GM19395 (cell line): Measurements from ENCODE around the gene METTL16.
"Not testable (repeated sequence)": the region's sequence is repeated elsewhere in the genome, so short reads cannot be mapped to it uniquely, and the experiment has no call there.

ENCODE experiments used
- ATAC-seq: cut with Tn5 transposase; IDR thresholded peaks from one replicate; pipeline ENCODE4 v1.9.1; 2021; ENCODE audit warnings: mild to moderate bottlenecking, moderate library complexity; ENCODE audit not compliant: unreplicated experiment

Gene METTL16

DNA sequence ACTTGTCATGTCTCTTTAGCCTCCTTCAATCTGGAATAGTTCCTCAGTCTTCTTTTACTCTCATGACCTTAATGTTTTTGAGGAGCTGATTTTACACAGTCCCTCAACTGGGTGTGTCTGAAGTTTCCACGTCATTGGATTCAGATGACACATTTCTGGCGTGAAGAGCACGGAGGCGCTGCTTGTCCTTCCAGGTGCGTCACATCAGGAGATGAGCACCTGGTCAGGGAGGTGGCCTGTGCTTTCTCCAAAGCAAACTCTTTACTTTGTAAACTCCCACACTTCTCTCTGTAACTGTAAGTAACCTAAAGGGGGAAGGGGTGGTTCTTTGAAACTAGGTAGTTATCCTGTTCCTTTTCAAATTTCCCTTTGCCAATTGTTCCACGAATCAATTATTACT, 58.4 kb downstream of the METTL16 start:
- no peak for ATAC-seq

DNA sequence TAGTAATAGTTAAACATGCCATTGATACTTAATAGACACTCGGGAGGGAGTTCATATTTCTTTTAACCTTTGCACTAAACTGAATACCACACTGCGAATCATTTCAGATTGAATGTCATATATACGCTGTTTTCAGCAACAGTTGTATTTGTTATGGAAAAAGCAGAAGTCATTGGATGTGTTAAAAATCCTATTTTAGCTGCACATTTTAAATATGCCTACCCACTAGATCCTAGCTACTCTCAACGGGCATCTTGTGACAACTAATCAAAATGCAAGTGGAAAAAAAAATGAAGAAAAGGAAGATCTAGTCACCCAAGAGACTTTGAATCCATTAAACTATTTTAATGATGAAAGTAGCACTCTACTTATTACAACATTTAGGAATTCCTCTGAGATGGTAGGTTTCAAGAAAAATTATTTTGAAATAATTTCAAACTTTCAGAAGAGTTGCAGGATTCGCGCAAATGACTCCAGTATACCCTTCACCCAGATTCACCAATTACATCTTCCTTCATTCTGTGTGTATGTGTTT, 59.4 kb downstream of the METTL16 start:
- no peak for ATAC-seq

GRCh38 chr17:2450016-2450650, 61.6 kb downstream of the METTL16 start:
- no peak for ATAC-seq

GRCh38 chr17:2449486-2449885, 62.2 kb downstream of the METTL16 start:
- ATAC-seq = no peak

DNA sequence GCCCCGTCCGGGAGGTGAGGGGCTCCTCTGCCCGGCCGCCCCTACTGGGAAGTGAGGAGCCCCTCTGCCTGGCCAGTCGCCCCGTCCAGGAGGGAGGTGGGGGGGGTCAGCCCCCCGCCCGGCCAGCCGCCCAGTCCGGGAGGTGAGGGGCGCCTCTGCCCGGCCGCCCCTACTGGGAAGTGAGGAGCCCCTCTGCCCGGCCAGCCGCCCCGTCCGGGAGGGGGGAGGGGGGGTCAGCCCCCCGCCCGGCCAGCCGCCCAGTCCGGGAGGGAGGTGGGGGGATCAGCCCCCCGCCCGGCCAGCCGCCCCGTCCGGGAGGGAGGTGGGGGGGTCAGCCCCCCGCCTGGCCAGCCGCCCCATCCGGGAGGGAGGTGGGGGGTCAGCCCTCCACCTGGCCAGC, 64.2 kb downstream of the METTL16 start:
- not testable (repeated sequence) for ATAC-seq

- no peak for ATAC-seq
These were observed 66.0 kb downstream of the METTL16 start for GRCh38 chr17:2445638-2446037.

DNA sequence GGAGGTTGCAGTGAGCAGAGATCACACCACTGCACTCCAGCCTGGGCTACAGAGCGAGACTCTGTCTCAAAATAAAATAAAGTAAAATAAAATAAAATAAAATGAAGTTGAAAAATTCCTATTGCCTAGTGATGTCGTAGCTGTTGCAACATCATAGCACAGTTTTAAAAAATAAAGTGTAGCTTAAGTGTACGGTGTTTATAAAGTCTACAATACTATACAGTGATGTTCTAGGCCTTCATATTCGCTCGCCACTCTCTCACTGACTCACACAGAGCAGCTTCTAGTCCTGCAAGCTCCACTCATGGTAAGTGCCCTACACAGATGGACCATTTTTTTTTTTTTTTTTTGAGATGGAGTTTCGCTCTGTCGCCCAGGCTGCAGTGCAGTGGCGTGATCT, 67.3 kb downstream of the METTL16 start:
- no peak for ATAC-seq

DNA sequence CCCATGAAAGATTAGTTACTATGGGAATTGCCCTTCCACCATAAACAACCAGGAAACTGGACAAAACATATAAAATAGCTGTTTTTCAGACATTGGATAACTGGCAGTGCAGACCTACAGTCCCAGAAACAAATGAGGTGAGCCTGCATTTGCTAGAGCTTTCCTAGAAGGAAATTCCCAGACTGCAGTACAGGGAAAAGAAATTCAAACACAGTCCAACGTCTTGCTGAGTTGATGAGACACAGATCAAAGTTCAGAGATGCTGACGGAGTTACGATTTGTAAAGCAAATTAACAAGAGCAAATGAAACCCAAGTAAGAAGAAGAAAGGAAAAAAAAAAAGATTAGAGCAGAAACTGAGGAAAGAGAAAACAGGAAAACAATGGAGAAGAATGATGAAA, 69.5 kb downstream of the METTL16 start:
- ATAC-seq = no peak

GRCh38 chr17:2440930-2441329, 70.8 kb downstream of the METTL16 start:
- ATAC-seq = no peak

- ATAC-seq = not testable (repeated sequence)
These were observed 71.7 kb downstream of the METTL16 start for GRCh38 chr17:2439997-2440396.

- ATAC-seq = no peak
These were observed 72.9 kb downstream of the METTL16 start for GRCh38 chr17:2438823-2439222.

DNA sequence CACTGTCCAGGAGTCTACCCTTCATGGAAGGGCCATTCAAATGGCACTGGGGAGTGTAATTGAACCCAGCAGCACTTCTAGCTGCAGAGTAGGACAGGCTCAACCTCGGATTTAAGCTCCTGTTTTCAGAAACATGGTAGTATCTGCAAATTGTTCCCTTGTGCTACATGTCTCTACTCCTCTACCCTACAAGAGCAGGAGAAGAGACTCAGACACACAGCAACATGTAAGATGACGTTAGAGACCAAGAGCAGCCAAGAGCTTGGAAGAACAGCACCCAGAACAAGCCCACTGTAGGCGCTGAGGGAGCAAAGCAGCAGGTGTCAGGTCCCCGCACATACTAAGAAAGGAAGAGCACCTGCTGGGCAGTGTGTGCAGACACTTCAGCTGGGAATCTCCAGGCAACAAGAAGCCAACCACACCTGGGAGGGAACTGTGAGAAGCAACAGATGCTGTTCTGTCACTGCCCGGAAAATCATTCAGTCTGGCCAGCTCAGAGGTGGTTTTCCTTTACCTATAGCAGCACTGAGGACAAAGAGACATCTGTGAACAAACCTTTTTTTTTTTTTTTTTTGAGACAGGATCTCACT, 75.3 kb downstream of the METTL16 start:
- ATAC-seq = no peak

GRCh38 chr17:2435862-2436261, 75.8 kb downstream of the METTL16 start:
- ATAC-seq = no peak

GRCh38 chr17:2435181-2435741, 76.4 kb downstream of the METTL16 start:
- no peak for ATAC-seq

DNA sequence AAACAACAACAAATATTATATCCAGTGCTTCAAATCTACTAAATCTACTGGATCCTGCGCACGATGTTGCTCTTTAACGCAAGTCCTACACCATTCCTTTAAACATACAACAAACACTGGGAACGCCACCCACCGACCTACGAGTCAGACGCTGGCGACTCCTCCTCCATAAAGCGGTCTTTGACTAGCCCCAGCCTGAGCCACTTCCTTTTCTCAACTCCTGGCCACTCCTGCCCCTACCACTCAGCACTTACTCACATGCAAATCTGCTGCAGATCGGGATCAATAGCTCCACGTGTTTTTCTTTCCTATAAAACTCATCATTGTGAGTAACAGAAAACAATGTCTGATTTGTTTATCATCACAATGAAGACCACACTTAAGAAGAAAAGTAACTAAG, 78.0 kb downstream of the METTL16 start:
- ATAC-seq = no peak

DNA sequence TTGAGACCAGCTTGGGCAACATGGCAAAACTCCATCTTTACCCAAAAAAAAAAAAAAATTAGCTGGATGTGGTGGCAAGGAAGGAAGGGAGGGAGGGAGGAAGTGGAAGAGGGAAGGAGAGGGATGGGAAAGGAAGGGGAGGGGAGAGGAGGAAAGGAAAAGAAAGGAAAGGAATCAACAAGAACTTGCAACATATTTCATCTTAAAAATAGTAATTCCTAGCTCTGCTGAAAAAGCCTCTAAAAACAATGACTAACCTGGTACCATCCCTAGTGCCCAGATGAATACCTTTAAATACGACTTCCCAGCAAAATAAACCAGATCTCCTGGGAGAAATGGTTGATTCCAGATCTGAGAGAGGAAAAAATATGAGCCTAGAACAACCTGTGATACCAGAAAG, 83.8 kb downstream of the METTL16 start:
- no peak for ATAC-seq

DNA sequence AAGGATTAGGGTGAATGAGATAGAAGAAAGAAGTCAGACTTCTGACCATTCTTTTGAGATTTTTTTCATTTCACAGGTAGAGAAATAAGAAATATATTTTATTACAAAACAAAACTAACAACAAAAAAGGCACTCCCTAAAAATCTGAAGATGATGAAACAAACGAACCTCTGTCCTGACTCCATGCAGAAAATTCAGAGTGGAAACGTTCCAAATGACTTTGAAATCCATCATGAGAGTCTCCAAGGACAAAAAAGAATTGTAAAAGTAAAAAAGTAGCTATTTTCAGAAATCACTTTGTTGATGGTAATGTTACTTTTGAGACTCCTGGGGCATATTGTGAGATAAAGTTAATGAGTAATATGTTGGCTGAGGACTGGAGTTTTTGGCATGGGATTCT, 84.5 kb downstream of the METTL16 start:
- no peak for ATAC-seq

GRCh38 chr17:2423271-2423670, 88.4 kb downstream of the METTL16 start:
- no peak for ATAC-seq

GRCh38 chr17:2421315-2422147, 90.2 kb downstream of the METTL16 start:
- ATAC-seq = no peak

DNA sequence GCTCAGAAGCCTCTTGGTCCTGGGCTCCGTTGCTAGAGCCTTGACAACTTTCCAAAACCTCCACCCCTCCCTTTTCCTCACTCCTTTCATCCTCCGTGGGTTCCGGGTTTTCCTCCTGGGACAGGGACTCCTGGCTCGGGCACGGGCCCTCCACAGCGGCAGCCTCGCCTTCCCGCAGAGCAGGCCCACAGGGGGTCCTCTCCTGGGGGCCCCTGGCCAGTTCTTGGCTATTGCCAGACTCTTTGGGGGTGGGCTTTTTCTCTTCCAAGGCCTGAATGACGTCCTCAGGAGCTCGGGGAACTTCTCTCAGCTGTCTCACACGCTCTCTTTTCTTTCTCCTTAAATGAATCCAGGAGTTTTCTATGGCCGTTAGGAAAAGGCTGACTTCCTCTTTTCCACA, 91.5 kb downstream of the METTL16 start:
- no peak for ATAC-seq

GRCh38 chr17:2419486-2419885, 92.2 kb downstream of the METTL16 start:
- ATAC-seq = no peak

DNA sequence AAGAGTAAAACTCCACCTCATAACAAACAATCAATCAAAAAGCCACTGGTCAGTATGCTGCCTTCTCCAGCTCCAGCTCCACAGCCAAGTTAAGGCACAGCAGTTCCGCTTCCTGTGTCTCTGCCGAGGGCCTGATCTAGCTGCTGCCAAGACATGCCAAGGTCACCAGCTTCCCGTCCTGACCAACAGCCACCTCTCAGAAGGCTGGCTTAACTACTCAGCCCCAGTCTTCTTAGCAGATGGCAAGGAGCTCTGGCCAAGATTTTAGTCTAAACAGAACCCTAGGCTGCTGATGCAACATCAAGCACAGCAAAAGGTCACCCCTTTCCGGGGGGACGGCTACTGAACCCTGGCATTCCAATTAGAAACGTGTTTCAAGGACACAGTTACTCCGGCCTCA, 93.1 kb downstream of the METTL16 start:
- ATAC-seq = no peak
